Measurements from ENCODE around the gene SLC25A23.

Gene SLC25A23

GRCh38 chr19:6481541-6482342 lies 22.1 kb upstream of the SLC25A23 start, which contains the start of gene DENND1C:
Gene DENND1C, minus strand, starts transcription at chr19:6481787. Its CDS starts 92 bp downstream, at chr19:6481695.
- DNase-seq (ENCODE audit: low read depth, low spot score) = no peak

DNA sequence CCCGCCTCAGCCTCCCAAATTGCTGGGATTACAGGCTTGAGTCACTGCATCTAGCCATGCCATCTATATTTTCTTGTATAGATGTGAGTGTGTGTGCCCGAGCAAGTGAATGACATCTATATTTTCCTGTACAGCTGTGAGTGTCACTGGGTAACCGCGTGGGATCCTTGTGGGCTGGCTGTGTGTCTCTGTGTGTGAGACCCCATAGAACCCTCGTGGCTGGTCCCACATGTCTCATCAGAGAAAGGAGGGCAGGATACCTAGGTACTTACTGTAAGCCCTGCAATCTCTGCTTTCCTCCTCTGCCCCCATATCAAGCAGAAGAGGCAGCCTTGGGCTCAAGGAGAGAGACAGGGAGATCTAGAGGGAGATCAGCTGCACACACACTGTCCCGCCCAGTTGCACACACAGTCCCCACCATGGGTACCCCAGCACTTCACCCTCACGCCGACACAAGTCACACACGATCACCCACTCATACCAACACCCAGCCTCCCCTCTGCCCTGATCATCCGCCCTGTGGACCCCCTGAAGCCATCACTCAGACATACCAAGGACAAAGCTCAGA lies 21.3 kb upstream of the SLC25A23 start:
- no peak for DNase-seq (ENCODE audit: low read depth, low spot score)

- no peak for DNase-seq (ENCODE audit: low read depth, low spot score)
Measured at GRCh38 chr19:6479836-6480398, 20.3 kb upstream of the SLC25A23 start.

DNA sequence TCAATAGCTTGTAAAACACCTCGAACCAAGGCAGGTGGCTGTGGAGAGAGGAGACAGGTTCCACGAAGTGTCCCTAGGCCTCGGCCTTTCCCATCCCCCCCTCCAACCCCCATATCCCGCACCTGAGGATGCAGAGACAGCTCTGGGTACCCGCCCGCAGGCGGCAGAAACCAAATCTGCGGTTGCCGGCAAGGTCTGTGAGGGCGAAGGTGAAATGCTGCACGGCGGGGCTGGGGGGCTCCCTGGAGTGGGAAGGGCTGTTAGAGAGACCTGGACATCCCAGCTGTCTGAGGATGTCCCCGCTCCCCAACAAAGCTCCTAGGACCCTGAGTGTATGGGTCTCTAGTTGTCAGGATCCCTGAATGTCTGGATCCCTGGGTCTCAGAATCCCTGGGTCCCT lies 19.2 kb upstream of the SLC25A23 start:
- no peak for DNase-seq (ENCODE audit: low read depth, low spot score)

DNA sequence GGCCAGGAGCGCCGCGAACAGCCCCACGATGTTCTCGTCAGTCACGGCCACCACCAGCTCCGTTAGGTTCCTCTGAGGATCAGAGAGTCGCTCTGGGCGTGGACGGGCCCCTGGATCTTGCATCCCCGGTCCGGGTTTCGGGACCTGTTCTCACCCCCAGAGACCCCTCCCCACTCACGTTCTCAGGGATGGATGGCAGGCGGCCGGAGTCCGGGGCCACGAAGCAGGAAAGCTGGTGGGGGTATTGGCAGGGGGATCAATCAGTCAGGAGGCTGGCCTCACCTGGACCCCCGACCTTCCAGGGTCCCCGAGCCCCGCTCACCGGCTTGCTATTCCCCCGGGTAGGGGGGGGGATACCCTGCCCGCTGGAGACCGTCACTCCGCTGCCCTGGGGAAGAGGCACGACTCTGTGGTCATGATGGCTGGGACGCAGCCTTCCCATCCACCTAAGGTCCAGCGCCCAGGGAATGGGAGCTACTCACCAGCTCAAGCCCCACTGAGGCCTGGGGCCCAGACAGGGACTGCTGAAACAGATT lies 17.4 kb upstream of the SLC25A23 start:
- DNase-seq (ENCODE audit: low read depth, low spot score) = no peak

DNA sequence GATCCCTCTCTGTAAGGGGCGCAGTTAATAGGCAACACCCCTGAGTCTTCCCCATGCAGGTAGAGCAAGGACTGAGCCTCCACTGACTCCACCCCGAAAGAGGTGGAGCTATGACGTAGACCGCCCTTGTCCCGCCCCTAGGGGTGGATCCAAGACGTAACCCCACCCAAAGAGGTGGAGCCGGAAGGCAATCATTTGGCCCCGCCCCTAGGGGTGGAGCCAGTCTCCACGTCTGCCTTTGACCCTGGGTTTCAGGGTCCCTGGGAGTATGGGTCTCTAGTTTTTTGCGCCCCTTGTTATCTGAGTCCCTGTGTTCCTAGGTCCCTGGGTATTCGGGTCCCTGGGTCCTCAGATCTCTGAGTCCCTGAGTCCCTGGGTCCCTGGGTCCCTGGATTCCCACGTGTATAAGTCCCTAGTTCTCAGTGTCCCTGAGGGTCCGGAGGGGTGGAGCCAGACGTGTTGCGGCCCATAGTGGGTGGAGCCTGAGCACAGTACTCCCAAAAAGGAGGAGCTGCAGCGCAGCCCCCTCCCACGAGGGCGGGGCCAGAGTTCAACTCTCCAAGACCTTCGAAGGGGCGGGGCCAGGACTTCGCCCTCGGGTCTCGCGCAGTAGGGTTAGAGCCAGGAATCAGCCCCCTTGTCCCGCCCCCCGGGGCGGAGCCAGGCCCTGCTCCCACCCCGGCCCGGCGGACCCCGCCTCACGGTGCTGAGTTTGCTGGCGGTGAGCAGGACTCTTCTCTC lies 16.7 kb upstream of the SLC25A23 start:
- peak; percentile 34 for DNase-seq (ENCODE audit: low read depth, low spot score)

DNA sequence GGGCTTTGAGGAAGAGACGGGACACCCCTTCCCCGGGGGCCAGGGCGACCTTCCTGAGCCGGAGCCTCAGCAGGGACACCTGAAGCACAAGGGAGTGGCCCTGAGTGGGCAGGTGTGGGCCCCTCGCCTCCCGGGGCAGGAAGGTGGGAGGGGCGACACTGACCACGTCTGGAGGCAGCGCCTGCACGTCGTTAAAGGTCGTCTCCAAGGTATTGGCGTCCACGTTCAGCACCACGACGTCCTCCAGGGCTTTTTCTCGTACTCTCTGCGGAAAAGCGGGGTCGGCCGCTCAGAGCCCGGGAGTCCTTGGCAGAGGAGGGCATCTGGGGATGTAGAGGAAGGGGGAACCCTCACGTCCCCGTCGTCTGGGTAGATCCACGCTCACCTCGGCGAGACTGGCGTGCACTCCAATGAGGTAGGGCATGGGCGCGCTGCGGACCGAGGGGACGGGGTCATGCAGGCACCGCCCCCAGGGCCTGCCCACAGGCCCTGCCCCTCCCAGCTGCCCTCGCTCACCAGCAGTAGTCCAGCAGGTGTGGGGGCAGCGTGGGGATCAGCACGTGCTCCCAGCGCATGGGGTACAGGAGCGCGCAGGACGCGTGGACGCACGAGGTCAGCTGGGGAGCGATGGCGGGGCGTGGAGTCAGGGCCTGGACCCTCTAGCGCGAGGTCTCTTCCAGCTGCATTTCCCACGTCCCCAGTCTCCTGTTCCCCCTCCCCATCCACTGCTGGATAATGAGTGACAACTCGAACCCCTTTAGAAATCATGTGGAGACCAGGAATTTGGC lies 15.9 kb upstream of the SLC25A23 start:
- DNase-seq (ENCODE audit: low read depth, low spot score) = no peak

DNA sequence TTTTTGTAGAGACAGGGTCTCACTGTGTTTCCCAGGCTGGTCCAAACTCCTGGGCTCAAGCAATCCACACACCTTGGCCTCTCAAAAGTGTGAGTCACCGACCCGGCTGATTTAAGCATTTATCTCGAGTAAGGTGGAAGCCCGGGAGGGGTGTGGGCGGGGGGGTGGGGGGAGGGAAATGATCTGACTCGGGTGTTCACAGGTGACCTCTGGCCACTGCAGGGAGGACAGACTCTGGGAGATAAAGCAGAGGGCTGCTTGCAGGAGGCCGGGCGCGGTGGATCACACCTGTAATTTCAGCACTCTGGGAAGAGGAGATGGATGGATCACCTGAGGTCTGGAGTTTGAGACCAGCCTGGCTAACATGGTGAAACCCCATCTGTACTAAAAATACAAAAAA lies 14.1 kb upstream of the SLC25A23 start:
- DNase-seq (ENCODE audit: low read depth, low spot score) = no peak

GRCh38 chr19:6472713-6473112 lies 13.1 kb upstream of the SLC25A23 start:
- DNase-seq (ENCODE audit: low read depth, low spot score) = no peak

DNA sequence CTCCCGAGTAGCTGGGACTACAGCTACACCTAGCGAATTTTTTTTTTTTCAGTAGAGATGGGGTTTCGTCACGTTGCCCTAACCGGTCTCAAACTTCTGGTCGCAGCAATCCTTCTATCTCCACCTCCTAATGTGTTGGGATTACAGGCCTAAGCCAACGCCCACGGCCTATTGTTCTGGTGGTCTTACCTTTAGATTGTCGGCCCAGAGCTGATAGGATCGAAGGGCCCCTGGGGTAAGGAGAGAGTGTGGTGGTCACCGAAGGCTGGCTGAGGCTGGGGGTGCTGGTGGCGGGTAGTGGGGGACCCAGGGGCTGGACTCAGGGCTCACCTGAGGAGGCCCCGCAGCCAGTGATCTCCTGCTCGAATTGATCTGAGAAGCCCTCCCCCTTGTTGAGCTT lies 11.5 kb upstream of the SLC25A23 start:
- no peak for DNase-seq (ENCODE audit: low read depth, low spot score)

- no peak for DNase-seq (ENCODE audit: low read depth, low spot score)
Measured at GRCh38 chr19:6470173-6470572, 10.6 kb upstream of the SLC25A23 start.

GRCh38 chr19:6467384-6467783 lies 7.8 kb upstream of the SLC25A23 start:
- DNase-seq (ENCODE audit: low read depth, low spot score) = no peak

GRCh38 chr19:6466526-6467248 lies 7.1 kb upstream of the SLC25A23 start:
- no peak for DNase-seq (ENCODE audit: low read depth, low spot score)

GRCh38 chr19:6465663-6466062 lies 6.1 kb upstream of the SLC25A23 start:
- DNase-seq (ENCODE audit: low read depth, low spot score) = no peak

DNA sequence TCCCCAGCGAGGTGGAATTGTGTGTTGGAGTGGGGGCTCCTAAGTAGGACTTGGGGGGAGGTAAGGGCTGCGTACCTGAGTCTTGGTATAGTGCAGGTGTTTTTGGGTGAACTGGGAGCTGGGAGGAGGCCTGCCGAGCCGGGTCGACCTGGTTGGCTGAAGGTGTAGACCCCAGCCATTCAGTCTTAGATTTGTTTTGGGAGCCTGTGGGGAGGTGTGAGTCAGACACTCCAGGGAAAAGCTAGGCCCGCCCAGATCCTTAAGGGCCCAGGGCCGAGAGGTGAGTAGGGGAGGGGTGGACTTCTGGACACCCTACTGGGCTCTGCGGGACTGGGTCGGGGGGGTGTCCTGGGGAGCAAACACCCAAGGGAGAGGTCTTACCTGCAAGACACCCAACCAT lies 5.4 kb upstream of the SLC25A23 start:
- DNase-seq (ENCODE audit: low read depth, low spot score) = no peak

DNA sequence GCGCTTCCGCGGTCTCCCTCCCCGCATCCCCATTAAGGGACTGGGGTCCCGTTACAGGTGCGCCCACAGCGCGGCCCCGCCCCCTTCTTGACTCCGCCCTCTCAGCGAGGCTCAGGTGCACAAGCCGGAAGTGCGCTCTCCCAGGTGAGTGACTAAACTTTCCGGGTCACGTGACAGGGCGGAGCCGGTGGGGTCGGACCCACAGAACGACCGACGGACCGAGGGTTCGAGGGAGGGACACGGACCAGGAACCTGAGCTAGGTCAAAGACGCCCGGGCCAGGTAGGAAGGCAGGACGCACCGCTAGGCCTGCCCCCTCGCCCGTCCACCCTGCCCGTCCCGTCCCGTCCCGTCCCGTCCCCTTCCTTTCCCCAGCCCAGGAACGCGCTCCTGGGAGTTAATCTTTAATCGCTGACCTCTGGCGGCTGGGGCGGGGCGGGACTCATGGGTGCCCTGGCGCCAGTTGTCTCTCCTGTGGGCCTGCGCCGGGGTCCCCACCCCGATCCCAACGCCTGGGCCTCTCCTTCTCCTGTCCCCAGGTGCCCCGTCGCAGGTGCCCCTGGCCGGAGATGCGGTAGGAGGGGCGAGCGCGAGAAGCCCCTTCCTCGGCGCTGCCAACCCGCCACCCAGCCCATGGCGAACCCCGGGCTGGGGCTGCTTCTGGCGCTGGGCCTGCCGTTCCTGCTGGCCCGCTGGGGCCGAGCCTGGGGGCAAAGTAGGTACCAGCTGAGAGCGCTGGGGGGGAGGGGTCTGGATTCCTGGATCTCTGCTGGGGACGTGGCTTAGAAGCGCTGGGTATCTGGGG lies 4.7 kb upstream of the SLC25A23 start, which contains the start of gene CRB3:
Gene CRB3, plus strand, starts transcription at position 202 of the 804 bp plus-strand sequence. Its CDS starts 431 bp downstream, at position 633.
- no peak for DNase-seq (ENCODE audit: low read depth, low spot score)

DNA sequence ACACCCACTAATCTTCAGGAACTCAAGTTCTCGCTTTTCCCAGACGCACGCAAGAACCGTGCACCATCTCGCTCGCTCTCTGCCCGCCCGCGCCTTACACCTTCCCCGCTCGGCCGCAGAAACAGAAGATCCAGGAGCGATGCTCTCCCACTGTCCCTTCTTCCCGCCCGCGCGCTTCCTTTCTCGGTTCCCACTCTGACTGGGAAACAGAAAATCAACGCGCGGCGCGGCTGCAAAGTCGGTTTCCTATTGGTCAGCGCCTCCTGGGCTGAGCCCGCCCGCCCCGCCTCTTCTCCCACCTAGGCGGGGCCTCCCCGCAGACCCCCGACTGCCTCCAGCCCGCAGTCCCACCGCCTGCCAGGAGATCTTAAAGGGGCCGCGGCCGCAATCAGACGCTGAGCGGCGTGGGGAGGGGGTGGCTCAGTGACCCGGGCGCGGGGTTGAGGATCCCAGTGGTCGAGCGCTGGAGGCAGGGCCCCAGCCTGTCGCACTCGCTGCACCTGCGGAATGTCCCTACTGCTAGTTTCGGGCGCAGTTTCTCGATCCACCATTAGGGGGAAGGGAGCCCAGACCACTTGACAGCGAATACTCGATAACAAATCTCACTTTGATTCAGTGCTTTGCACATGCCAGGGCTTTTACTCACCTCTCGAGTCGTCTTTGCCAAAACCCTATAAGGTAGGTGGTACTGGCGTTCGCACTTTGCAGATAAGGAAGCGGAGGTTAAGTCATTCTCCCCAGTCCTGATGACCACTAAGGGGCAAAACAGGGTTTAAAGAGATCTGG lies 700 bp upstream of the SLC25A23 start:
- peak; percentile 90 for DNase-seq (ENCODE audit: low read depth, low spot score)

GRCh38 chr19:6458695-6459261 lies 814 bp downstream of the SLC25A23 start:
- no peak for DNase-seq (ENCODE audit: low read depth, low spot score)

Data from activated CD4-positive, CD25-positive, alpha-beta regulatory T cell treated with anti-CD3 and anti-CD28 coated beads, Interleukin-2, amount 50 U/mL, for 16 hours (primary cell).